Measurements from ENCODE around the gene PDYN.

- no peak for TF ChIP-seq EZH2 (IDR thresholded peaks at IDR 0.05; ENCODE audit: low read depth)
- no peak for TF ChIP-seq CTCF (conservative IDR thresholded peaks at IDR 0.05)
Observed at GRCh38 chr20:1951436-1952115, 42.3 kb downstream of the PDYN start.

All from PC-9 (cell line).